HL-60 (cell line): Measurements from ENCODE around the gene PRIMA1.

Source experiments
- DNase-seq, 2 experiments: peaks; one replicate each; pipeline ENCODE4 v3.0.0-alpha.2; 2010 to 2020; ENCODE audit warnings: low read depth in 1 of 2, low spot score in 1 of 2
- H3K27ac ChIP-seq: fragments of 250-450 bp; sonication (Bioruptor Pico); replicated peaks from 2 replicates; pipeline ENCODE4 v1.5.1; 2020; ENCODE audit warnings: mild to moderate bottlenecking, moderate library complexity
- H3K27me3 ChIP-seq: fragments of 250-450 bp; sonication (Bioruptor Pico); 2 replicates; pipeline ENCODE4 v1.5.1; 2021; ENCODE audit warnings: mild to moderate bottlenecking, moderate library complexity; ENCODE audit not compliant: insufficient read depth, poor library complexity, severe bottlenecking
- H3K4me3 ChIP-seq: replicated peaks from 2 replicates; pipeline ENCODE4 v1.5.1; 2011; ENCODE audit warnings: mild to moderate bottlenecking, control low read depth, low read length; ENCODE audit not compliant: insufficient read depth
- GABPA ChIP-seq: IDR thresholded peaks from 2 replicates; pipeline ENCODE4 v1.6.1; 2012; ENCODE audit warnings: low read depth
- POLR2AphosphoS5 ChIP-seq: IDR thresholded peaks from 2 replicates; pipeline ENCODE4 v1.6.1; 2012; ENCODE audit warnings: low read depth
- SPI1 ChIP-seq: IDR thresholded peaks from 2 replicates; pipeline ENCODE4 v1.6.1; 2012; ENCODE audit warnings: low read depth, mild to moderate bottlenecking, borderline replicate concordance
- TF ChIP-seq, protein P1 (sequence below): IDR thresholded peaks from one replicate; pipeline ENCODE4 v1.5.1; 2011; ENCODE audit warnings: low read length, control low read depth, inconsistent platforms; ENCODE audit not compliant: insufficient read depth
- TF ChIP-seq, protein P2 (sequence below): IDR thresholded peaks from 2 replicates; pipeline ENCODE4 v1.6.1; 2012; ENCODE audit warnings: low read depth; ENCODE audit not compliant: insufficient replicate concordance

The PRIMA1 gene

GRCh38 chr14:93775744-93776143 is 12.5 kb downstream of the PRIMA1 start:
- no peak for DNase-seq
- TF ChIP-seq SPI1 = no peak
- TF ChIP-seq POLR2AphosphoS5 = no peak
- TF ChIP-seq GABPA = no peak
- TF ChIP-seq, protein P1, sequence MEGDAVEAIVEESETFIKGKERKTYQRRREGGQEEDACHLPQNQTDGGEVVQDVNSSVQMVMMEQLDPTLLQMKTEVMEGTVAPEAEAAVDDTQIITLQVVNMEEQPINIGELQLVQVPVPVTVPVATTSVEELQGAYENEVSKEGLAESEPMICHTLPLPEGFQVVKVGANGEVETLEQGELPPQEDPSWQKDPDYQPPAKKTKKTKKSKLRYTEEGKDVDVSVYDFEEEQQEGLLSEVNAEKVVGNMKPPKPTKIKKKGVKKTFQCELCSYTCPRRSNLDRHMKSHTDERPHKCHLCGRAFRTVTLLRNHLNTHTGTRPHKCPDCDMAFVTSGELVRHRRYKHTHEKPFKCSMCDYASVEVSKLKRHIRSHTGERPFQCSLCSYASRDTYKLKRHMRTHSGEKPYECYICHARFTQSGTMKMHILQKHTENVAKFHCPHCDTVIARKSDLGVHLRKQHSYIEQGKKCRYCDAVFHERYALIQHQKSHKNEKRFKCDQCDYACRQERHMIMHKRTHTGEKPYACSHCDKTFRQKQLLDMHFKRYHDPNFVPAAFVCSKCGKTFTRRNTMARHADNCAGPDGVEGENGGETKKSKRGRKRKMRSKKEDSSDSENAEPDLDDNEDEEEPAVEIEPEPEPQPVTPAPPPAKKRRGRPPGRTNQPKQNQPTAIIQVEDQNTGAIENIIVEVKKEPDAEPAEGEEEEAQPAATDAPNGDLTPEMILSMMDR = no peak
- TF ChIP-seq, protein P2, sequence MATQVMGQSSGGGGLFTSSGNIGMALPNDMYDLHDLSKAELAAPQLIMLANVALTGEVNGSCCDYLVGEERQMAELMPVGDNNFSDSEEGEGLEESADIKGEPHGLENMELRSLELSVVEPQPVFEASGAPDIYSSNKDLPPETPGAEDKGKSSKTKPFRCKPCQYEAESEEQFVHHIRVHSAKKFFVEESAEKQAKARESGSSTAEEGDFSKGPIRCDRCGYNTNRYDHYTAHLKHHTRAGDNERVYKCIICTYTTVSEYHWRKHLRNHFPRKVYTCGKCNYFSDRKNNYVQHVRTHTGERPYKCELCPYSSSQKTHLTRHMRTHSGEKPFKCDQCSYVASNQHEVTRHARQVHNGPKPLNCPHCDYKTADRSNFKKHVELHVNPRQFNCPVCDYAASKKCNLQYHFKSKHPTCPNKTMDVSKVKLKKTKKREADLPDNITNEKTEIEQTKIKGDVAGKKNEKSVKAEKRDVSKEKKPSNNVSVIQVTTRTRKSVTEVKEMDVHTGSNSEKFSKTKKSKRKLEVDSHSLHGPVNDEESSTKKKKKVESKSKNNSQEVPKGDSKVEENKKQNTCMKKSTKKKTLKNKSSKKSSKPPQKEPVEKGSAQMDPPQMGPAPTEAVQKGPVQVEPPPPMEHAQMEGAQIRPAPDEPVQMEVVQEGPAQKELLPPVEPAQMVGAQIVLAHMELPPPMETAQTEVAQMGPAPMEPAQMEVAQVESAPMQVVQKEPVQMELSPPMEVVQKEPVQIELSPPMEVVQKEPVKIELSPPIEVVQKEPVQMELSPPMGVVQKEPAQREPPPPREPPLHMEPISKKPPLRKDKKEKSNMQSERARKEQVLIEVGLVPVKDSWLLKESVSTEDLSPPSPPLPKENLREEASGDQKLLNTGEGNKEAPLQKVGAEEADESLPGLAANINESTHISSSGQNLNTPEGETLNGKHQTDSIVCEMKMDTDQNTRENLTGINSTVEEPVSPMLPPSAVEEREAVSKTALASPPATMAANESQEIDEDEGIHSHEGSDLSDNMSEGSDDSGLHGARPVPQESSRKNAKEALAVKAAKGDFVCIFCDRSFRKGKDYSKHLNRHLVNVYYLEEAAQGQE = no peak
- no peak overlapping the region for H3K4me3 ChIP-seq
- no peaks in the 10 kb centered on the region for H3K27me3 ChIP-seq
- no peak overlapping the region for H3K27ac ChIP-seq

- DNase-seq = no peak
- no peak overlapping the region for H3K27ac ChIP-seq
- no peak overlapping the region for H3K4me3 ChIP-seq
- TF ChIP-seq, protein P1 = no peak
- TF ChIP-seq, protein P2 = no peak
- TF ChIP-seq POLR2AphosphoS5 (no peak), GABPA (no peak), SPI1 (no peak)
- no peaks in the 10 kb centered on the region for H3K27me3 ChIP-seq
Measured at GRCh38 chr14:93775158-93775557, 13.1 kb downstream of the PRIMA1 start.

DNA sequence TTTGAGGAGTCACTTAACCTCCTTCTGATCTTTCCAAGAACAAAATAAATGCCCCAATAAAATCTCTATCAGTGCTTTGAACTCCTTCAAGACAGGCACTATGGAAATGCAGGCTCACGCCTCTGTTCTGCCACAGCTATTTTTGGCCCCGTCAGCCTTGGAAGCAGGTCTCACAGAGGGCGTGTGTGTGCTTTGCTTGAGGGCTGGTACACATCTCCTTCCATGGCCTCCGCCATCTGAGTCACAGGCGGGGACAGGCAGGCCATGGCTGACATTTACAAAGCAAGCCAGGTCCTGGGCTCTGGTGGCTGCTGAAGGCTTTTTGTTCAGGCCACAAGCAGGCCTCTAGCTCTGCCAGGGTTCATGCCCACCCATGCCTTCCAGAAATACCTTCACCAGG is 16.0 kb downstream of the PRIMA1 start:
- no peak overlapping the region for H3K27ac ChIP-seq
- TF ChIP-seq POLR2AphosphoS5 (no peak), SPI1 (no peak)
- H3K4me3 ChIP-seq = no peak overlapping the region
- H3K27me3 ChIP-seq = no peaks in the 10 kb centered on the region
- DNase-seq = no peak

GRCh38 chr14:93765970-93766369 is 22.3 kb downstream of the PRIMA1 start:
- no peak for DNase-seq
- H3K27ac ChIP-seq = no peak overlapping the region
- TF ChIP-seq, protein P1 = no peak
- TF ChIP-seq, protein P2 = no peak
- TF ChIP-seq SPI1 = no peak
- no peak for TF ChIP-seq GABPA
- TF ChIP-seq POLR2AphosphoS5 = no peak
- no peak overlapping the region for H3K4me3 ChIP-seq
- peaks cover 2% of the 10 kb centered on the region for H3K27me3 ChIP-seq
